NOMO-1 treated with DMSO at 0.1 percent for 48 hours (cell line): ENCODE data around the gene LRRC3C.
"Not testable (repeated sequence)": the region's sequence is repeated elsewhere in the genome, so short reads cannot be mapped to it uniquely, and the experiment has no call there.

Experiments used
- DNase-seq: peaks from one replicate; lab custom pipeline; 2025; ENCODE audit not compliant: unreplicated experiment; lab: John Stamatoyannopoulos, UW

LRRC3C gene

GRCh38 chr17:39927101-39927928 lies at the start of gene LRRC3C, which contains the start of gene ORMDL3:
Gene LRRC3C, plus strand, starts transcription at chr17:39927732. Its CDS starts 13,792 bp downstream, at chr17:39941524.
Gene ORMDL3, minus strand, starts transcription at chr17:39927601. Its CDS starts 3,398 bp downstream, at chr17:39924203.
- DNase-seq = peak; percentile 87

GRCh38 chr17:39886102-39886501 lies 41.4 kb upstream of the LRRC3C start:
- DNase-seq = not testable (repeated sequence)

- DNase-seq = no peak
Observed at GRCh38 chr17:39887078-39887477, 40.5 kb upstream of the LRRC3C start.

- no peak for DNase-seq
Observed at GRCh38 chr17:39889200-39889599, 38.3 kb upstream of the LRRC3C start.

GRCh38 chr17:39894681-39895376 lies 32.7 kb upstream of the LRRC3C start:
- peak; percentile 32 for DNase-seq

GRCh38 chr17:39898088-39898487 lies 29.4 kb upstream of the LRRC3C start:
- no peak for DNase-seq

- no peak for DNase-seq
Observed at GRCh38 chr17:39899215-39899614, 28.3 kb upstream of the LRRC3C start.

GRCh38 chr17:39902027-39902426 lies 25.5 kb upstream of the LRRC3C start:
- DNase-seq = not testable (repeated sequence)

- DNase-seq = peak; percentile 3
Observed at GRCh38 chr17:39903158-39903884, 24.2 kb upstream of the LRRC3C start.

- no peak for DNase-seq
Observed at GRCh38 chr17:39904990-39905288, 22.6 kb upstream of the LRRC3C start.

- DNase-seq = no peak
Observed at GRCh38 chr17:39908789-39909352, 18.7 kb upstream of the LRRC3C start.

GRCh38 chr17:39913989-39914388 lies 13.5 kb upstream of the LRRC3C start:
- DNase-seq = no peak

- DNase-seq = no peak
Observed at GRCh38 chr17:39915559-39915958, 12.0 kb upstream of the LRRC3C start.

- DNase-seq = no peak
Observed at GRCh38 chr17:39916918-39917317, 10.6 kb upstream of the LRRC3C start.

GRCh38 chr17:39919087-39919683 lies 8.3 kb upstream of the LRRC3C start:
- no peak for DNase-seq

GRCh38 chr17:39920218-39921210 lies 7.0 kb upstream of the LRRC3C start:
- no peak for DNase-seq

- DNase-seq = no peak
Observed at GRCh38 chr17:39921323-39921722, 6.2 kb upstream of the LRRC3C start.

- DNase-seq = no peak
Observed at GRCh38 chr17:39922006-39922405, 5.5 kb upstream of the LRRC3C start.

GRCh38 chr17:39923230-39923629 lies 4.3 kb upstream of the LRRC3C start:
- no peak for DNase-seq
